ENCODE results near the gene LSM6. TPM values are rescaled to one million over a fixed set of nuclear protein-coding genes. Genes with fewer than 3 reads are reported as not detected.

The LSM6 gene
- total RNA-seq, 1 experiment from 2014 or later, result 38.8 TPM

DNA sequence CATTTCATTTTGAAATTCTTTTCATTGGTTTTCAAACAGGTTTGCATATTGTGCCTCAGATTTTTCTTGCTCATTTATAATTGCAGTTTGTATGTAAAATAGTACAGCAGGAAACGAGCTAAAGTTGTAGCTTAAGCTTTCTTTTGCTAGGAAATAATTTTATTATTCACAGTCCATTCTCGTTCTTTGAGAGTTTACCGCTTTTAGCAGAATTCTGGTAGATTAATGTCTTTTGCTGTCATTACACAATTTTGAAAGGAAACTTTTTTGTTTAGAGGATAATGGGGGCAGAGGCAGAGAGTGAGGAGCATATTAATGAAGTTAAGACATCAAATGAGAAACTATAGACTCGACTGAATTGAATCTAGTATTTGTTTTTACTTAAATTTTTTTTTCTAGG is 10.5 kb downstream of the LSM6 start:
- DNase-seq (ENCODE audit: low read depth), result no peak

DNA sequence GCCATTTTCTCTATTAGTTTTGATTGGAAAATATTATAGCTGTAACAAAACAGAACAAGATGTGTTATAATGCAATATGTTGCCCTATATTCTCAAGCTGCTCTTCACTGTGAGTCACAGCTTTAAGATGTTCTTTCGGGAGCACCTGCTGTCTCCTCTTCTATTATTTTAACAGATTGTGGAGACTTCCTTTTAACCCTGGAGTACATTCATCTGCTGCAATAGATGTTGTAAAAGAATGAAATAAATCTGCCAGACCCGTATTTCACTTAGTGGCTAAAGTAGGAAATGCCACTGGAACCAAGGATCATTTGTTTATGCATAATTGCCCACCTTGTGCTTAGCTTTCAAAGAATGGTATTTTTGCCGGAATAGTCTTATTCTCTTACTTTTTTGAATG is 11.1 kb downstream of the LSM6 start:
- DNase-seq (ENCODE audit: low read depth), result no peak

DNA sequence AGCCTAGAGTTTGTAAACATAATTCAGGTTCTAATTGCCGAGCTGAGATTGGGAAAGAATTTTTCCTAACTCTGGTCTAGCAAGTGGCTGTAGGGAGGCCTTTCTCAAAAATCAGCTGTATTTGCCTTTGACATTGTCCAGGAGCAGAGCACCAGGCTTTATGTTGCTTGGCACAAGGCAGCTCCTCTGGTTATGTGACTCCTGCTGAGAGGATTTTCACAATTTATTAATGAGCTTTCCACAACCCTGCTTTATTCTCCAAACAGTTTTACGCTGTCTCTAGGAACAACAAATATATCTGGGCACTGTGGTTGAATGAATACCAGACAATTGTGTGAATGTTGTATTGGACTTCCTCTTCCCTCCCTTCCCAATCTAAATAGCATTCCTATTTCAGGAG is 14.9 kb downstream of the LSM6 start:
- DNase-seq (ENCODE audit: low read depth), result no peak

DNA sequence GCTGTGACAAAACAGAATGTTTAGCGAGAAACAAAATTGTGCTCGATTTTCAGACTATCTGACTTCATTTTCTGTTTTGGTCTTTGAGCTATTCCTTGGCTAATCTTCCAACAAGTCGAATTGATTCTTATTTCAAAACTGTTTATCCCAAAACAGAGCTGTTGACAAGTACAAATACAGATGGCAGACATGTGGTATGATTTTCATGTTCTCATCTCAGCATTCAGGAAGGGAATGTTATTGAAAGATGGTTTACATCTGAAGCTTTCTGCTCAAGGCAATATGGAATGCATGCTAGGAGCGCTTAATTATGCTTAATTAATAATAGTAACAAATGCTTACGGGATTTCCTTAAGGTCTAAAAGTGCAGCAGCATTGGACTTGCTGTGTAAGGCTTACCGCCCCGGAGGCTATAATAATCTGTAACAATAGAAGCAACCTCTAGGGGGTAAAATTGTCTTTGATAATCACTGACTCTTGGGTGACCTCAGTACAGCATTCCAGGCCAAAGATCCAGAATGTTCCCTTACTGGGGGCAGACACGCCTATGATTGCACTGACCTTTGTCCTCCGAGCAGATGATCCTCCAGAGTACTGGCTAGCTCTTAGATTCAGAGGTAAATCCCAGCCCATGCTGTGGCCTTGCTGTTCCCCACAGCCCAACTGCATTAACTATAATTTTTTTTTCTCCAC is 16.4 kb downstream of the LSM6 start:
- DNase-seq (ENCODE audit: low read depth), result peak; percentile 15

DNA sequence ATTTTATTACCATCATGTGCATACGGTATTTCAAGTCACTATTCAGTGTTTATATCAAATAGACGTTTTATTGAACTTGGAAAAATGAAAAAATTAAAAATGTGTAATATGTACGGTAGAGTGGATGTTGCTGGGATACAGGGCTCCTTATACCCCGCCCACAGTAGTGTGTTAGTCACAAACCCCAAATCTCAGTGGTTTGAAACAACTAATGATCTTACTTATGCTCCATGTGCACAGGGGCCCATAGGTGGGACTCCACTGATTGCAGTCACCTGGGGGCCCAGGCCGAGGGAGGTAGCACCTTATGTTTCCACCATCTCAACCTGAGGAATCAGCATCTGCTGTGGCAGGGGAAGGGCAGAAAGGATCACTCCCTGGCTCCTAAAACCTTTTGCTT is 18.1 kb downstream of the LSM6 start:
- DNase-seq (ENCODE audit: low read depth), result peak; percentile 6

DNA sequence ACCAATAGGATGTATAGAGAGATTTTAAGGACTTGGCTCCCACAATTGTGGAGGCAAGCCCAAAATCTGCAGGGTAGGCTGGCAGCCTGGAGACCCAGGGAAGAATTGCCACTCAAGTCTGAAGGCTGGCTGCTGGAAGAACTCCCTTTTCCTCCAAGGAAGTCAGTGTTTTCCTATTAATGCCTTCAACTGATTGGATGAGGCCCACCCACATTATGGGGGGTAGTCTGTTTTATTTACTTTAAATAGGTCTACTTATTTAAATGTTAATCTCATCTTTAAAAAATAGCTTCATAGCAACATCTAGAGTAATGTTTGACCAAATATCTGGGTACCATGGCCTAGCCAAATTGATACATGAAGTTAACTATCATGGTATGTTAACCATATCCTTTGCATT is 18.7 kb downstream of the LSM6 start:
- no peak for DNase-seq (ENCODE audit: low read depth)

DNA sequence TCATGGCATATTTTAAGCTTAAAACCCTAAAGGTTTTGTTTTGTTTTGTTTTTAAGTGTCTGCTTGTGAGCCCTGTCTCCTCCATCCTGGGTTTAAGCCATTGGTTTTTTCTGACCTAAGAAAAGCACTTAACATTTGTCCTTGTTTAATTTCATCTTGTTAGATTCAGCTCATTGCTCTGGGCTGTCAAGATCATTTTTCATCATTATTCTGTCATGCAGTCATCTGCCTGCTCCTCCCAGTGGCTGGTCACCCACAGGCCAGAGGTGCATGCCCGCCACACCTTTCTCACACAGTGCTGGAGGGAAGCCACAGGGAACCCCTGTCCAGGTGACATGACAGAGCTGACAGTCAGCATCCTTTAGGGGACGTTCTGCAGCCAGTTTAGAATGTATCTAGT is 27.1 kb downstream of the LSM6 start:
- no peak for DNase-seq (ENCODE audit: low read depth)

DNA sequence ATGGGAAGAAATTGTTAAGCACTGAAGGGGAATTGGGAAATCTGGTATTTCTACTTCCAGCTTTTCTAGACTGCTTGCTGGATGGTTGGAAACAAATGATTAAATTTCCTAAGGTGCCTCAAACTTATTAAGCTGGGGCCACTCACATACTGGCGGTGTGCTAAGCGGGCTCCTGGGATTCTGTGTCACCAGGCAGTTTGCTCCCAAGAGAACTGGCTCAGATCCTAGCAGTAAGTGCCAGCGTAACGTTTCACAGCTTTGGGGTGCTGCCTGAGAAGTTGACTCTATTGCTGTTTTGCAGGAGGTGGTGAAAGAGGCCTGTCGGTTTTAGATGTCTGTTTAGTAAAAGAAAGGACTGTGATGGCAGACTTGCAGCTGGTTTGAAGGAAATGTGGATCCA is 31.9 kb downstream of the LSM6 start:
- no peak for DNase-seq (ENCODE audit: low read depth)

DNA sequence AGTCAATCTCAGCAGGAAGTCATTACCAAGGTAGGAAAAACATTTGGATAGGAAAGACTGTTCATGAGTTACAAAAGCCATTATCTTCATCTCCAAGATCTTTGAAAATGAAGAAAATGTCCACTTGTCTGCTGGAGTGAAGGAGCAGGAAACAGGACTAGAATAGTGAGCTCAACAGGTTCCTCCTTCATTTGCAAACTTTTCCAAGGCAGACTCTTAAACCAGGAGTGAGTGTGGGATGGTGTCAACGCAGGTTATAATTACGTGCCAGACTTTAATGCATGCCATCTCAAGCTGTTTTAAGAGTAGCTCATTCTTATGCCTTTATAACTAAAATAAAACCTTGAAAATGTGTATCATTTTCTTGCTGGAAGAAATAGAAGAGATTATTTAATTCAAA is 35.4 kb downstream of the LSM6 start:
- DNase-seq (ENCODE audit: low read depth), result no peak

DNA sequence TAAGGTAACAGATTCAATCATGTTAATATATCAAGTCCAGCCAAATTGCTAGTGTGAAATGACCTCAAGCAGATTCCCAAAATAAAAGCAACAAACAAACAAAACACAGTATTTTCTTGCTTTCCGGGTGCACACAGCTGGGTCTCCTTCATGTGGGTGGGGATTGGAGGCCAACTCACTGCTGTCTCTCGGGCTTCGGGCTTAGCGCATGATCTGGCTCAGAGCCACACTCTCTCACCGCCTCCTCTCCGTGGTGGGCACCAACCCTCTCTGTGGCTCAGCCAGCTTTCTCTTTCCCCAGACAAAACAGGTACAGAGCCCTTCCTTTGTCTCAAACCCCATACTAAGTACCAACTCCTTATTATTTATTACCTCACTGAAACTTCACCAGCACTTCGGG is 35.9 kb downstream of the LSM6 start:
- no peak for DNase-seq (ENCODE audit: low read depth)

DNA sequence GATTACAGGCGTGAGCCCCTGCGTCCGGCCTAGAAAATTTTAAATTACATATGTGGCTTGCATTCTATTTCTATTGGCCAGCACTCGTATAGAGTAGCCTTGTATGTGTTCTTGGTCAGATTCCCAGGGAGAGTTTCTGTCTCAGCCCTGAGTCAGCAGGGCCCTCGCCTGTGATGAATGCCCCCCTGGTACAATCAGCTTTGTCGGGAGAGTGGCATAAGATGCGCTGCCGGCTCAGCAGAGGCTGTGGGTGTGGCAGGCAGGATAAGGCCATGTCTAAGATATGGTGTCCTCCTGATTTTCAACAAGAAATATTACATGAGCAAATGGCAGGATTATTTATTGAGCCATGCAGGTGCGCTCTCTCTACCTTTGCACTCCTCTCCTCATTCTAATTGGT is 37.3 kb downstream of the LSM6 start:
- DNase-seq (ENCODE audit: low read depth), result peak; percentile 39

DNA sequence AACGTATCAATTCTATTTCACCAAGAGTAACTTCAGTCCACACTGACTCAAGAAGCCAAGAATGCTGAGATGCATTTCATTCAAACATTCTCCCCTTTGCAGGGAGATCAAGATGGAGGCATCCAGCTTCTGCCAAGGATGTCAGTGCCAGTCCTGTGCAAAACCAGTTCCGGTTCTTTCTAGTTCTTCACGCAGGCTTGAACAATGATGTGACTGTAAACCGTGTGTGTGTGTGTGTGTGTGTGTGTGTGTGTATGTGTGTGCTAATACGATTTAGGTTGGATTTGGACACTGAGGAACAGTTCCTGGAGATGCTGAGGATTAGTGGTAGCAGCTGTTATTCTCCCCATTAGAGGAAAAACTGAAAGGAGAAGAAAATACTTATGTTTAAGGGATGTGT is 38.7 kb downstream of the LSM6 start, which contains the start of gene REELD1:
Gene REELD1, plus strand, starts transcription at position 301 of the 400 bp plus-strand sequence. CDS start 2,415 bp downstream, outside the sequence.
- DNase-seq (ENCODE audit: low read depth), result no peak

DNA sequence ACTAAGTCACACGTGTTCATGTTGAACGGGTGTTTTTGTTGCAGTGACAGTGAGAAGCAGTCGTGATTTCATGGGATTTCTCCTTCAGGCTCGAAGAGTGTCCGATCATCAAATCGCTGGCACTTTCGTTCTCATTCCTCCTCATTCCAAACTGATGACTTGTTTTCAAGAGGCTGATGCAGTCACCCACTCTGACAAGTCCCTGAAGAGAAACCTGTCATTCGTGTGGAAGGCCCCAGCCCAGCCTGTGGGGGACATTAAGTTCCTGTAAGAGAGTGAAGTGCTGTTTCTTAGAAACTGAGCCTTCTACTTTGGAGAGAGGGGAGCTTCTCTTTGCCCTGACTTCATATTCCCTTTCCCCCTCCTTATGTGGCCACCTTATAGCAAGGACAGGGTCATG is 46.8 kb downstream of the LSM6 start:
- DNase-seq (ENCODE audit: low read depth), result peak; percentile 83

DNA sequence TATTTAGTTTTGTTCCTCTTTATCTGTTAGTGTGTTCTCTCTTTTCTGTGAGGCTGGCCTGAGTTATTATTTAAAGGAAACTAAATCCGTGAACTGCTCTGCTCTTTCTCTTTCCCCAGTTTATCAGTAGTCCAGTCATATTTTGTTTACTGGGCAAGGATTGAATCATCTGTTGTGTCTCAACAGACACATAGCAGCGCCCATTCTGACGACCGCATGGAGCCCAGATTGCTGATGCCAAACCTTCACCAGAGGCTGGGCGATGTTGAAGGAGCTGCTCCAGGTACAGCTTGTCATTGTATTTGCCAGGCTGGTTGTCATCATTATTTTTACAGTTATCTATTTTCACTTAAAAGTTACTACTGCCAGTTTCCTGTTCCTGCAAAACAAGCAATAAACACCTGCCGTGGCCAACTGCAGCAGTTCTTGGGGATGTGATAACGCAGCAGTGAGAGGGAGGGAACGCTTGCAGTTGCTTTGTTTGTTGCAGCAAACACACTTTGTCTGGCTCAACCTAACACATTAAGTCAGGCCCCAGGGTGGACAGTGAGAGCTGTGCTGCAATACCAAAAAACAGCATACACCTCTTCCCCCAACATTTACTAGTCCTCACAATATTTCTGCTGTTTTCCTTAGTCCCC is 48.9 kb downstream of the LSM6 start:
- DNase-seq (ENCODE audit: low read depth), result no peak

DNA sequence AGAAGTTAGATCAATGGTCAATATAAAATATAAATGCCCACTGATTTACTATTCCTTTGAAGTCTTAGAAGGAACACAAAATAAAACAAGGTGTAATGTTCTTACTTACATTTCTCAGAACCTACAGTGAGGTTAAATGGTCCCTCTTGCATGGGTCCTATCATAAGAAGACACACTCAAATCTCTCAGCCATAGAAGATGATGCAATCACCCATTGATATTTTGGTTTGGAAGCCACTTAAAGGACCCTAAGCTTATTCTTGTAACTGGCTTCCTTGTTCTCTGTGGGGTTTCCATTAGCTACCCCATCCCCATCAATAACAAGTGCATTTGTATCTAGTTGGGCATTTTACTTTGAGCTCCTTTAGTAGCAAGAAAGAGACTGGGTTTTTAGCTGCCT is 53.9 kb downstream of the LSM6 start:
- DNase-seq (ENCODE audit: low read depth), result no peak

DNA sequence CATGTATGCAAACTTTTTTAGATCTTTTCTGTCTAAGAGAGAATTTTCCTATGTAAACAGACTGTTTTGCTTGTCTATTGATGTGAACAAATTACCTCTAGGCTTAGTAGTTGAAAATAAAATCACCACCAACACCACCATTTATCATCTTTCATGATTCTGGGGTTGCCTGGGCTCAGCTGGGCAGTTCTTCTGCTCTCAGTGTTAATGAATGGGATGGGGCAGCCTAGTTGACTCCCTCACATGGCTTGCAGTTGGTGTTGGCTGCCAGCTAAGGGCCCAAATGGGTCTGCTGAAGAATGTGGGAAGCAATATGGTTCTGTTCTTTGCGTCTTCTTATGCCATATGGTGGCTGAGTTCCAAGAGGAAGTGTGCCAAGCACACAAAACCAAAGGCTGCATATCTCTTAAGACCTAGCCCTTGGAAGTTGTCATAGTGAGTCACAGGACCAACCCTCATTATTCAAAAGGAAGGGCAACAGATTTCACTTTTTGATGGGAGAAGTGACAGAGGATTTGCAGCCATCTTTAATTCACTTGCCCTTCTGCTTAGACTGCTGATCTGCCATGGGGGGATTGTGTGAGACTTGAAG is 56.7 kb downstream of the LSM6 start:
- peak; percentile 37 for DNase-seq (ENCODE audit: low read depth)

DNA sequence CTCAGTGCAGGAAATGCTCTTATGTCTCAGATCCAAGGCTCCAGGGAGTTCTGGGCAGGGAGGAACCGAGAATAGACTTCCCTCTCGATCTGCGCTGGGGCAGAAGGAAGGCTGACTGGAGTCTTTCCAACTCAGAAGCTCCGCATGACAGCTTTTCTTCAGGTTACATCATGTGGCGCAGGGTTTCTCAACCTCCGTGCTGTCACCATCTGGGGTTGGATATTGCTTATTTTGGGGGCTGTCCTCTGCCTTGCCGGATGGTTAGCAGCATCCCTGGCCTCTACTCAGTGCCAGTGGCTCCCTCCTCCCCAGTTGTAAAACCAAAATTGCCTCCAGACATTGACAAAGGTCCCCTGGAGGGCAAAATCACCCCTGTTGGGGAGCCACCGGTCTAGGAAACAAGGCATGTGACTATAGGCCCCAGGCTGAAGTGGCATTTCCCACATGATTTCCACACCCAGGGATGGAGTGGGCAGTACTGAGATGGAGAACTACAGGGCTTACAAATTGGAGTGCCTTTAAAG is 60.2 kb downstream of the LSM6 start:
- no peak for DNase-seq (ENCODE audit: low read depth)

DNA sequence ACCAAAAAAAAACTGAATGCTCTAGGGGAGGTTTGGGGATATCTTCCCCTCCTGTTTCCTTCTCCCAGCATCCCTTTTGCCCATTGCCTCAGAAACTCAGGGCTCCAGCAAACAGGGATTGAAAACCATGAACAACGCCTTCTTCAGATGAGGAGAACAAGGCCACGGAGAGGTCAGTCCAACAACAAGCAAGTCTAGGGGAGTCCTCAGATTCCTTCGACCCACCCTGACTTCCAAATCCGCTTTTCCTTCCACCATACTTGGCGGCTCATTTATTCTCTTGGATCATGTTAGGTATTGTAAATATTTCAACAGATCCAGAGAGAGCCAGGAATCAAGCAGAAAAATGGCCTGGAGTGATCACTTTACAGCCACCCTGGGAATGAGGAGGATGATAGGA is 60.7 kb downstream of the LSM6 start:
- no peak for DNase-seq (ENCODE audit: low read depth)

DNA sequence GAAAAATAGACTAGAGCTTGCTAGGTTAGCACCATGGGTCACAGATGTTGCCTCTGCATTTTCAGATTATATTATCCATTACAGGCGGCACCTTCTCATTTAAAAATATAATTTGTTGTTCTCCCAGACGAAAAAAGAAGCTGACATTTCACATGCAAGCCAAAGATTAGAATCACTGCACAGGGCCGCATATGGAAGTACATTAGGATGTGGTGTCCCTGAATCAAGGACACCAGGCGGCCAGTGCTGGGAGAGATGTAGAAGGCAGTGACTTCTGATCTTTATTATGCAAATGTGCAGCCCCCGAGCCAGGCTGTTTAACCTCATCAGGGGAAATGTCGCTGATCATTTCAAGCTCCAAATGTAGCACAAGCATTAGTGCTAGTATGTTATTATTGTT is 61.6 kb downstream of the LSM6 start:
- no peak for DNase-seq (ENCODE audit: low read depth)

DNA sequence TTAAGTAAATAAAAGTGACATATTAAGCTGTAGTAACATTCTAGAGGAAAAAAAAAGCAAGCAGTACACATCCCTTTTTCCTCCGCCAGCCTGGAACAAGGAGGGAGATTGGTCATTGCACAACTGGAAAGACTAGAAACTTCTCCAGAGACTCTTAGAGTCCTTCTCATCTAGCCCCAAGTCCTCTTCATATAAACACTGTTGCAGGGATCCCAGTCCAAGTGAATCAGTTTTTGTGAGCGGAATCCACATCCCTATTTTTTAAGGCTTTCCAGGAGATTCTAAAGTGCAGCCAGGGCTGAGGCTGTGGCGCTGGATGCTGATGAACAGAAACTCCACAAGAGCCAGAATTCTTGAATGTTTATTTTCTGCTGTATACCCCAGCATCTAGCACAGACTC is 62.6 kb downstream of the LSM6 start:
- DNase-seq (ENCODE audit: low read depth), result no peak

Measured in M059J (cell line).